ENCODE data around the gene WNK4.

- TF ChIP-seq ZNF207 (IDR thresholded peaks at IDR 0.05; ENCODE audit: borderline replicate concordance) (no peak), CTCF (IDR thresholded peaks at IDR 0.05 in 2 of 3, conservative IDR thresholded peaks at IDR 0.05 in 1 of 3; ENCODE audit: control insufficient read depth in 2 of 3, extremely low read depth in 1 of 3, insufficient read depth in 1 of 3, low read depth in 3 of 3, low read length in 3 of 3) (no peak), ATF3 (IDR thresholded peaks at IDR 0.05; ENCODE audit: borderline replicate concordance, extremely low read depth, low read depth, low read length) (no peak), CBFB (IDR thresholded peaks at IDR 0.05; ENCODE audit: low read depth) (no peak), CREB1 (IDR thresholded peaks at IDR 0.05; ENCODE audit: low read depth) (no peak), POLR2AphosphoS5 (IDR thresholded peaks at IDR 0.05; ENCODE audit: low read length) (no peak), CHD2 (IDR thresholded peaks at IDR 0.05; ENCODE audit: borderline replicate concordance, low read depth, low read length) (no peak), SMAD1 (IDR thresholded peaks at IDR 0.05; ENCODE audit: low read depth, partially characterized antibody) (no peak), E2F4 (IDR thresholded peaks at IDR 0.05; ENCODE audit: low read depth, low read length) (no peak), BCLAF1 (IDR thresholded peaks at IDR 0.05) (no peak), CEBPZ (IDR thresholded peaks at IDR 0.05; ENCODE audit: low read depth, low read length) (no peak)
Measured at GRCh38 chr17:42751628-42752027, 28.8 kb upstream of the WNK4 start.

Measured in GM12878 (cell line).